NCI-H510A treated with DMSO at 0.1 percent for 48 hours (cell line): ENCODE results near the gene RAB6A.
A peak's percentile ranks its signal among the peaks of the same experiment; 100 is the strongest.
"Not testable (repeated sequence)": the region's sequence is repeated elsewhere in the genome, so short reads cannot be mapped to it uniquely, and the experiment has no call there.

ENCODE experiments used
- DNase-seq: peaks from one replicate; lab custom pipeline; 2025; lab: John Stamatoyannopoulos, UW

RAB6A gene

DNA sequence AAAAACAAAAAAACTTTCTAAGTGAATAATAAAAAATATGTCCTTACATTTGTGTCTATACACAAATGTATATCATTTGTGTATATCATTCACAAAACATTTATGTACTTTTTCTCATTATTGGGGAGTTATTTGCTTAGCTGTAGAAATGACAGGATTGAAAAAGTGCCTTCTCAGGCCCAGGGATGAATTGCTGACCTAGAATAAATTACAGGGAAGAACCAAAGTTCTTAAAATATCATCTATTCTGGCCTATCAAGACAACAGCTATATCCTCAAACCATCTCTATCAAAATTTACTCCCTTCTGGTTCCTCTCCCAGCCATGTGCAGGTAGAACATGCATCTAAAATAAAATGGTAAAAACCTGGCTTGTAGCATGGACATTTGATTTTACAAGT is 1.9 kb upstream of the RAB6A start:
- DNase-seq, result no peak

DNA sequence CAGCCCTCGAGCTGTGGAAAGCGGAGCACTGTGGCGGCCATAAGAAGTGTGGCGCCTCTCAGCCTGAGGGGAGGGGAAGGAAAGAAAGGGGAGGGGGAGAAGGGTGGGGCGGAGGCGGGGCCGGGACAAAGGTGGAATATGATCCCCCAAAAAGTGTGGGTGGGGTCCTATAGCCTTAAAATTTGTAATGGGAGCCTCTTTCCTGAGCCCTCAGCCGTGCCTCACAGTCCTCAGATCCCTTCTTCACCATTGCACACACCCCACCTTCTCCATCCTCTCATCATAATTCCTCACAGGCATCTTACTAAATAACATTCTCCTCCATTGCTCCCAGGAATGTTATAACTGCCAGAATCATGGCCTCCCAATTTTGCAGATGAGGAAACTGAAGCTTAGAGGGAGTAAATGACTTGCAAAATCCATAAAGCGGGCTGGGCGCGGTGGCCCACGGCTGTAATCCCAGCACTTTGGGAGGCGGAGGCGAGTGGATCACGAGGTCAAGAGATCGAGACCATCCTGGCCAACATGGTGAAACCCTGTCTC is 600 bp upstream of the RAB6A start:
- DNase-seq, result no peak

DNA sequence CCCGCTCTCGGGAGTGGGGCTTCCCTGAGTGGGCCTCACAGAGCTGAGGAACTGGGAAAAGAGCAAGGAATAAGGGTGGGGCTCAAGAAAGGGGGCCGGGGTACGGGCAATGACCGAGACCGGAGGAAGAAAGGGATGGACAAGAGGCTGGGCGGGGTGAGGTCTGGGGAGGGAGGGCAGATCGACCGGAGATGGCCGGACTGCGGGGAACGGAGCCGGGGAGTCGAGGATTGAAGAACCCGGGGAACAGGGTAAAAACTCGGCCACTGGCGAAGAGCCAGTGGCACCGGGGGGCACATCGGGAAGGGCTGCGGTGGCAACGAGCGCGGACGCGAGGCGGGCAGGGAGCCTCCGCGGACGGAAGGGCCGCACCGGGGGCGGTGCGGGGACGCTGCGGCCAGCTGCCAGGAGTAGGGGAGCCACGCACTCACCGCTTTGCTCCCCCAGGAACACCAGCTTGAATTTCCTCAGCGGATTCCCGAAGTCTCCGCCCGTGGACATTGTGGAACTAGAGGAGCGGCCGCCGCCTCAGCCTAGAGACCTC is 667 bp downstream of the RAB6A start:
- DNase-seq, result no peak

DNA sequence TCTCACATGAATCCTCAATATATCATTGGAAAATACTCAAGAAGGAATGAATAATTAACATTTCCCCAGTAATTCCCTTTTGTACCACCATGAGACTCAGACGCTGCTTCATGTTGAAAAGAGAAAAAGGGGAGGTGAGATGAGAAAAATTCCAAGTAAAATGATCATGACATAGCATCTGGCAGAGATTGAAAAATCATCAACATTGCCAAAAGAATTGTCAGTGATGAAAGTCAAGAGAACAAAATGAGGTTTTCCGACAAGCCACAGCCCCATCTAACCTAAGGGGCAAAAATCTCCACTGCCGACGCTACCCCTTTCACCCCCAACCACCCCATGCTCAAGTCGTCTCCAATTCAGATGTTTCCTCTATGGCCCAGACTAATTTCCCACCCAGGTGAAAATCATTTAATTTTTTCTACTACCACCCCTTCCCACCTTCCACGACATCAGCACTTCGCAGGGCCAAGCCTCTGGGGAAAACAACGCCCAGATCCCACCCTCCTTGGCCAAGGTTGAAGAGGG is 1.2 kb downstream of the RAB6A start:
- DNase-seq, result no peak

DNA sequence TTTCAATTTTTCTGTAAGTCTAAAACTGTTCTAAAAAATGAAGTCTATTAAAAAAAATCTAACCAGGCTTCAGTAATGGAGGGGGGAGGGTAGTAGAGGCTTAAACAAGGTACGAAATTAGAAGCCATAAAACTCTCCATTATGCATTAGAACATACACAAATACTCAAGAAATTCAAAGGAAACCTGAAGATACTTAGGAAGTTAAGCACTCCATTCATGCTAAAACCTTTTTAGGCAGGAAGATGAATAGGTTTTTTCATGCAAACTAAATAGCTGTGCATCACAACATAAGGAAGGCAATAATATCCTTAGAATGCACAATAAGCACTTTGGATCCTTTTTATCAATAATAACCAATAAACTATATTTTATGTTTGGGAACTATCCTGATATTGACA is 2.4 kb downstream of the RAB6A start:
- DNase-seq, result no peak

DNA sequence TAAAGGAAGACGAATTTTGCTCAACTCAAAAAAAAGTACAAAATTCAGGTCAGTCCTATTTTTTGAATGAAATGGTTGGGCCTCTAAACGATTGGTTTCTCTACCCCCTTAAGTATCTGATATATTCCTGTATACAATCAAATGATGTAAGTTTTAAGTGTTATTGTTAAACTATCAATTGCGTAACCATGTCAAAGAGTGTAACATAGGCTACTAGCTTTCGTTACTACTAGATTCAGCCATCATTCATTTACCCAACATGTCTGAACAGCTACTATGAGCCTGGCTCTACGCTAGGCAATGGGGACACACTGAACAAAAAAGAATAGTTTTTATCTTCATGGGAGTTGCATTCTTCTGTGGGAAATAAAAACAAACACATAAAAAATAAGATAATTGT is 3.3 kb downstream of the RAB6A start:
- DNase-seq, result no peak

DNA sequence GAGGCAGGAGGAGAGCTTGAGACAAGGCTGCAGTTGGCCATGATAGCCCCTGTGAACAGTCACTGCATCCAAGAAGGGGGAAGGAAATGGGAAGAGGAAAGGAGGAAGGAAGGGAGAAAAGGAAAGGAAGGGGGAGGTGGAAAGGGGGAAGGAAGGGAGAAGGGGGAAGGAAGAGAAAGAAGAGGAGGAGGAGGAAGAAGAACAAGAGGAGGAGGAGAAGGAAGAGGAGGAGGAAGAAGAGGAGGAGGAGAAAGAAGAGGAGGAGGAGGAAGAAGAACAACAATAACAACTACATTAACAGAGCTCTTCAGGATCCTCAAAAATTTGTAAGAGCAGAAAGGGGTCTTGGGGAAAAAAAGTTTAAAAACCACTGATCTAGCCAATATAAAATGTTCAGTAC is 5.2 kb downstream of the RAB6A start:
- DNase-seq, result no peak

DNA sequence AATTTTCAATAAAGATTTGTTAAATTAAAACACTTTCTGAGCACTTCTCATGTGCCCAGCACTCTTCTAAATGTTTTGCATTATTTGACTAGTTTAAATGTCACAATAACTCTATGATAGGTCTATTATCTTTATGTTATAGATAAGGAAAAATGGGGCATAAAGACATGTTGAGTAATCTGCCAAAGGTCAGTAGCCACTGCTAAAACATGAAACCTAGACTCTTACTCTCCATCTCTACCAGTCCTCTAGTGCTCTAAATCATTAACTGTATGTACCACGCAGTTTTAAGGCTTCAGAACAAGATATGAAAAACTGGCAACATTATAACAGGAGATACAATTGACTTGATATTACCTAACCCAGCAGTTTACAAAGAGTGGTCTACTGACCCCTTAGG is 6.9 kb downstream of the RAB6A start:
- no peak for DNase-seq

DNA sequence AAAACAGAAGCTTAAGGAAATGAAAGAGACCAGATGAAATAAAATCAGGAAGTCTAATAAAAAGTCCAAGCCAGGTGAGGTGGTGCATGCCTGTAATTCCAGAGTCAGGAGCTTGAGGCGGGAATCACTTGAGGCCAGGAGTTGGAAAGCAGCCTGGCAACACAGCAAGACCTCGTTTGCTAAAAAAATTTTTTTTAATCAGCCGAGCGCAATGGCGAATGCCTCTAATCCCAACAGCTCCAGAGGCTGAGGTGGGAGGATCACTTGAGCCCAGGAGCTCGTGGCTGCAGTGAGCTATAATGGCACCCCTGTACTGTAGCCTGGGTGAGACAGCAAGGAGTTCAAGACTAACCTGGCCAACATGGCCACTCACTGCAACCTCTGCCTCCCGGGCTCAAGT is 8.0 kb downstream of the RAB6A start:
- no peak for DNase-seq

DNA sequence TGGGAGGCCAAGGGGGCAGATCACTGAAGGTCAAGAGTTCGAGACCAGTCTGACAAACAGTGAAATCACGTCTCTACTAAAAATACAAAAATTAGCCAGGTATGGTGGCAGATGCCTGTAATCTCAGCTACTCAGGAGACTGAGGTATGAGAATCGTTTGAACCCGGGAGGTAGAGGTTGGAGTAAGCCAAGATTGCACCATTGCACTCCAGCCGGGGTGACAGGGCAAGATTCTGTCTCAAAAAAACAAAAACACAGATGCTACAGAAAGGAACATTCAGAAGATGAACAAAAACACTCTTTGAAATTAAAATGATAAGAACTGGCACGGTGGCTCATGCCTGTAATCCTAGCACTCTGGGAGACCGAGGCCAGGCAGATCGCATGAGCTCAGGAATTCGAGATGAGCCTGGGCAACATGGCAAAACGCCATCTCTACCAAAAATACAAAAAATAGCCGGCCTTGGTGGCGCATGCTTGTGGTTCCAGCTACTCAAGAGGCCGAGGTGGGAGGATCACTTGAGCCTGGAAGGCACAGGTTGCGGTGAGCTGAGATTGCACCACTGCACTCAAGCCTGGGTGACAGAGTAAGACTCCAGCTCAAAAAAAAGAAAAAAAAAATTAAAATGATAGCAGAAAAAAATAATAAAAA is 8.5 kb downstream of the RAB6A start:
- DNase-seq, result no peak

DNA sequence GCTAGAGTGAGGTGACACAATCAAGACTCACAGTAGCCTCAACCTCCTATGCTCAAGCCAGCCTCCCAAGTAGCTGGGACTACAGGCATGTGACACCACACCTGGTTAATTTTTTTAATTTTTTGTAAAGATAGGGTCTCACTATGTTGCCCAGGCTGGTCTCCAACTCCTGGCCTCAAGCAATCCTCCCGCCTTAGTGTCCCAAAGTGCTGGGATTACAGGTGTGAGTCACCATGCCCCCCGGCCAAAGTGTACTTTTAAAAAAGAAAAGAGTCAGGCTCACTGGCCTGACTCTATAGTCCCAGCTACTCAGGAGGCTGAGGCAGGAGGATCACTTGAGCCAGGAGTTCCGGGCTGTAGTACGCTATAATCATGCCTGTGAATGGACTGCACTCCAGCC is 10.0 kb downstream of the RAB6A start:
- not testable (repeated sequence) for DNase-seq

DNA sequence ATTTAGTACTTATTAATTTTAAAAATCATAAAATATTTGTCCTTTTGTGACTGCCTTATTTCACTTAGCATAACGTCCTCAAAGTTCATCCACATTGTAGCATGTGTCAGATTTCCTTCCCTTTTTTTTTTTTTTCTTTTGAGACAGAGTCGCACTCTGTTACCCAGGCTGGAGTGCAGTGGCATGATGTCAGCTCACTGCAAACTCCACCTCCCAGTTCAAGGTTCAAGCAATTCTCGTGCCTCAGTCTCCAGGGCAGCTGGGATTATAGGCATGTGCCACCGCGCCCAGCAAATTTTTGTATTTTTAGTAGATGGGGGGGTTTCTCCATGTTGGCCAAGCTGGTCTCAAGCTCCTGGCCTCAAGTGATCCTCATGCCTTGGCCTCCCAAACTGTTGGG is 10.6 kb downstream of the RAB6A start:
- DNase-seq, result no peak

DNA sequence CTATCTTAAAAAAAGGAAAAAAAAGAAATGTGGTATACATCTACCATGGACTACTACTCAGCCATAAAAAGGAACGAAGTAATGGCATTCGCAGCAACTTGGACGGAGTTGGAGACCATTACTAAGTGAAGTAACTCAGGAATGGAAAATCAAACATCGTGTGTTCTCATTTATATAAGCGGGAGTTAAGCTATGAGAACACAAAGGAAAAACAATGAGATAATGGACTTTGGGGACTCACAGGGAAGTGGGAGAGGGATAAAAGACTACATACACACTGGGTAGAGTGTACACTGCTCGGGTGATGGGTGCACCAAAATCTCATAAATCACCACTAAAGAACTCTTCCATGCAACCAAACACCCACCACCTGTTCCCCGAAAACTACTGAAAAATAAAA is 11.8 kb downstream of the RAB6A start:
- no peak for DNase-seq

DNA sequence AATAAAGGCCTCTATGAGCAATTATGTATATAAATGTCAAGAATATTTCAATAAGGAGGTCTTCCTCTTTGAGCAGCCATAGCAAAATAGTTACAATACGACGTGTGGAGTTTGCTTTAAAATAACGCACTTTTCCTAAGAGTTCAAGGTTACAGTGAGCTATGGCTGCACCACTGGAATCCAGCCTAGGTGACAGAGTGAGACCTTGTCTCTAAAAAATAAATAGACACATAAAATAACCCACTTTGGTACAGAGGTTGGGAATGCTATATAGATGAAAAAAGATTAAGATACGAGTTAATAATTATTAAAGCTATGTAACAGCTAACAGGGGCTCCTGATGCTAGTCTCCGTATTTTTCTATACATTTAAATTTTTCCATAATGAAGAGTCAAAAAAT is 12.6 kb downstream of the RAB6A start:
- DNase-seq, result no peak

DNA sequence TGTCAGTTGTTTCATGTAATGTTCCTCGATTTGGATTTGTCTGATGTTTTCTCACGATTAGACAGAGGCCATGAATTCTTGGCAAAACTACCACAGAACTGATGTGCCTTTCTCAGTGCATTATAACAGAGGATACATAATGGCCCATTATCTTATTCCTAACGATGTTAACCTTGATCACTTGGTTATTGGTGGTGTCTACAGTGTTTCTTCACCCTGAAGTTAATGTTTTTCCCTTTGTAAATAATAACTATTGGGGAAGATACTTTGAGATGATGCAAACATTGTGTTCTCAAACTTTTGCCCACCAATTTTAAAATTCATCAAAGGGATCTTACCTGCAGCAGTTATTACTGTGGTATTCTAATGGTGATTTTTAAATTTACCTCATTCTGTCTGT is 13.1 kb downstream of the RAB6A start:
- no peak for DNase-seq

DNA sequence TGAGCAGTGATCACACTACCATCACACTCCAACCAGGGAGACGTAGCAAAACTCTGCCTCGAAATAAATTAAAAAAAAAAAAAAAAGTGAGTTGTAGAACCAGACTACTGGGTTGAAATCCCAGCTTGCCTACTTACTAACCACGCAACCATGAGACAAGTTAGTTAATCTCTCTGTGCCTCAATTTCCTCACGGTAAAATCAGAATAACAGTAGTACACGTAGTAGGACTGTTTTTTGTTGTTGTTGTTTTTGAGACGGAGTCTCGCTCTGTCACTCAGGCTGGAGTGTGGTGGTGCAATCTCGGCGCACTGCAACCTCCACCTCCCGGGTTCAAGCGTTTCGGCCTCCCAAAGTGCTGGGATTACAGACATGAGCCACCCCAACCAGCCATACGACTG is 14.2 kb downstream of the RAB6A start:
- no peak for DNase-seq

DNA sequence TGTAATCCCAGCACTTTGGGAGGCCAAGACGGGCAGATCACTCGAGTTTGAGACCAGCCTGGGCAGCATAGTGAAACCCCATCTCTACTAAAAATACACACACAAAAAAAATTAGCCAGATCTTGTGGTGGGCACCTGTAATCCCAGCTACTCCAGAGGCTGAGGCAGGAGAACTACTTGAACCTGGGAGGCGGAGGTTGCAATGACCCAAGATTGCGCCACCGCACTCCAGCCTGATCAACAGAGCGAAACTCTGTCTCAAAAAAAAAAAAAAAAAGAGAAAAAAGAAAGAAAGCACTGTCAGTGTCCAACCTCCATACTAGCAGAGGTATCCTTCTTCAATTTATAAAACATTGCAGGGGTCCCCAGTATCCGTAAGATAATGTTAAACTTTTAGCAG is 17.8 kb downstream of the RAB6A start:
- no peak for DNase-seq

DNA sequence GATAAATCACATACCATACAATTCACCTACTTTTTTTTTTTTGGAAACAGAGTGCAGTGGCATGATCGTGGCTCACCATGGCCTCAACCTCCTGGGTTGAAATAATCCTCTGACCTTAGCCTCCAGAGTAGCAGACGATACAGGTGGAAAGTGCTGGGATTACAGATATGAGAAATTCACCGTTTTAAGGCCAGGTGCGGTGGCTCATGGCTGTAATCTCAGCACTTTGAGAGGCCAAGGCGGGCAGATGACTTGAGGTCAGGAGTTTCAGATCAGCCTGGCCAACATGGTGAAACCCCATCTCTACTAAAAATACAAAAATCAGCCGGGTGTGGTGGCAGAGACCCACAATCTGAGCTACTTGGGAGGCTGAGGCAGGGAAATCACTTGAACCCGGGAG is 24.9 kb downstream of the RAB6A start:
- DNase-seq, result not testable (repeated sequence)

DNA sequence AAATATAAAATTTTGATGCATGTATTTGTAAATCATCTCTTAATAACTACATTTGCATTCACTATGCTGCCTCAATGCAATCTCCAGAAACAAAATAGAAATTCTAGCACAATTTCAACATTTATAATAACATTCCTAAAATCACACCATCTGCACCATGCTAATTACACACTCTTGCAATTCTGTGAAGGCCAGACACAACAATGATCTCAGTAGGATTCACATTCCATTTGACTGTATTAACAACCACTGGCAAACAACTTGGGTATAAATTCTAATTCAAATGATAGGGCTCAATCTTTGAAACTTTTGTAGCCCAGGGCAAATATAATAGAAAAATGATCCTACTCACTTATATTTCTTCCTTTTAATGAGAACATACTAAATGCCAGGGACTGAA is 25.9 kb downstream of the RAB6A start:
- DNase-seq, result no peak

DNA sequence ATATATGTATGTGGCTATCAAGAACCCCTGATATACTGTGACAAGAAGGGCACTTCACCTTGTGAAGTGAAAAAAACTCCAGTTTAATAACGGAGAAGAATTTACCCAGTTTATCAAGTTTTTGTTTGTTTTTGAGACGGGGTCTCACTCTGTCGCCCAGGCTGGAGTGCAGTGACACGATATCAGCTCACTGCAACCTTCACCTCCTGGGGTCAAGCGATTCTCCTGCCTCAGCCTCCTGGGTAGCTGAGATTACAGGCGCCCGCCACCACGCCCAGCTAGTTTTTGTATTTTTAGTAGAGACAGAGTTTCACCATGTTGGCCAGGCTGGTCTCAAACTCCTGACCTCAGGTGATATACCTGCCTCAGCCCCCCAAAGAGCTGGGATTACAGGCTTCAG is 26.9 kb downstream of the RAB6A start:
- DNase-seq, result not testable (repeated sequence)

DNA sequence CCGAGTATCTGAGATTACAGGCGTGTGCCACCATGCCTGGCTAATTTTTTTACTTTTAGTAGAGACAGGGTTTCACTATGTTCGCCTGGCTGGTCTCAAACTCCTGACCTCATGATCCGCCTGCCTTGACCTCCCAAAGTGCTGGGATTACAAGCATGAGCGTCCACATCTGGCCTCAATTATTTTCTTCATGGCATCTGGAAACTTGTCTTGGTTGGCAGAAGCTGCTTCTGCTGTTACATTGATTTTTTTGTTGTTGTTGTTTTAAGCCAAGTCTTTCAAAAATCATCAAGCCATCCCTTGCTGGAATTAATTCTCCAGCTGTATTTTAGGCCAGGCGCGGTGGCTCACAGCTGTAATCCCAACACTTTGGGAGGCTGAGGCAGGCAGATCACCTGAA is 27.9 kb downstream of the RAB6A start:
- DNase-seq, result not testable (repeated sequence)

DNA sequence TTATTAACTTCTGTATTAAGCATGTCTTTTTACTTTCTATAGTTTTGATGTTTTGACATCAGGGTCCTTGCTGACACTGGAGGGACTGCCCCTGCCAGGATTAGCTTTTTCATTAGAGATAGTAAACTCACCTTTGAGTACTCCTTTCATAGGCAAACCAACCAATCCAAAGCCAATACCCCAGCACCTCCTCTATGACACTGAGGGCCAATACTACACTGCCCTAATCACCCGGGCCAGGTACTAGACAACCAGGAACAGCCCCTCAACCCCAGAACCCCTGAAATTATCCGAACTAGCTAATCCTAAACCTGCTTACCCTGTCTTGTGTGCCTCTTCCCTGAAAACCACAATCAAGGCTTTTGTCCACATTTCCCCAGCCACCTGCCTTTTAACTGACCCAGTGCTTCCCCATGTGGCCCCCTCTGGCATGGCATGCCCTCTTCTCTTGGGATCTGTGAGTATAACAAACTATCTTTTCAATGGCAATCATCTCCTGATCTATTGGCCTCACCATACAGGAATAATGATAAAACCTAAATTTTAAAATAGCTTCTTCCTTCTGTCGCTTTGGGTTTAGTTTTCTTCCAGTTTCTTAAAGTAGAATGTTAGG is 31.2 kb downstream of the RAB6A start:
- DNase-seq, result peak; percentile 23

DNA sequence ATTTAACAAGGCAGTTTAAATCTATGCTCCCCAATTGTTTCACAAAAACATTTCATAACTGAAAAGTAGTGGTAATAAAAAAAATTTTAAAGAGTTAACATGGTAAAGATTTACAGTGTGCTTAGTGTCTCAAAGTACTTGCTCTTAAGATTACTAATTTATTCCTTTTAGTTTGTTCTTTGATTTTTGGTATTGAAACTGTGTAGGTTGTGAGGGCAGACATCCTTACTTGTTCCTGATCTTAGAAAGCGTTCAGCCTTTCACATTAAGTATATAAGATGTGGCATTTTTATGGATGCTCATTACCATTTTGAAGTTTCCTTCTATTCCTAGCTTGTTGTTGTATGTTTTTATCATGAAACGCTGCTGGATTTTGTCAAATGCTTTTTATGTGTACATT is 32.9 kb downstream of the RAB6A start:
- no peak for DNase-seq

DNA sequence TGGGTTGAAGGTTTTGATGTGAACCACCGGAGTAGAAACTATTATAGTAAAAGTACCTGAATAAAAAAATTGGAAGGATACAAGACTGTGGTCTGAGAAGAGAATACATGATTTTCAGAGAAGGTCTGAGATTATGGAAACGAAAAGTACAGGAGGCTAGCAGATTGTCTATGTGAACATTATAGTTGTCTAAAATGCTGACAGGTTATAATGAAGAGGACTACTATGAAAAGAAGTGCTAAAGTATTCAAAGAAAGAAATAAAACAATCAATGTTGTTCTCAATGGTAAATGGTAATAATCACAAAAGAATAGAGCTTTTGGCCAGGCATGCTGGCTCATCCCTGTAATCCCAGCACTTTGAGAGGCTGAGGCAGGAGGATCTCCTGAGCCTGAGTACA is 34.0 kb downstream of the RAB6A start:
- DNase-seq, result no peak
